Fibroblast of mammary gland (primary cell): ENCODE results near the gene DNAJC22.

Source experiments
- DNase-seq: peaks from one replicate; pipeline ENCODE4 v3.0.0-alpha.2; 2010; ENCODE audit warnings: low read depth
- H3K4me3 ChIP-seq: 2 replicates; pipeline ENCODE4 v1.5.1; 2011; ENCODE audit warnings: low read depth, mild to moderate bottlenecking, low read length, moderate library complexity; ENCODE audit not compliant: control insufficient read depth
- CTCF ChIP-seq: conservative IDR thresholded peaks from 2 replicates; pipeline ENCODE4 v1.5.1; 2011; ENCODE audit warnings: low read depth, low read length, inconsistent platforms; ENCODE audit not compliant: control insufficient read depth, insufficient read depth

The DNAJC22 gene

GRCh38 chr12:49355913-49356312 lies 9.2 kb downstream of the DNAJC22 start:
- no peak for TF ChIP-seq CTCF
- H3K4me3 ChIP-seq: no peak overlapping the region
- no peak for DNase-seq

GRCh38 chr12:49357103-49357678 lies 10.5 kb downstream of the DNAJC22 start:
- TF ChIP-seq CTCF: peak; percentile 48
- peak; percentile 80 for DNase-seq
- H3K4me3 ChIP-seq: no peak overlapping the region

GRCh38 chr12:49358483-49359141 lies 11.9 kb downstream of the DNAJC22 start:
- peak; percentile 76 for DNase-seq
- no peak overlapping the region for H3K4me3 ChIP-seq
- TF ChIP-seq CTCF: peak; percentile 91

- DNase-seq: peak; percentile 43
- H3K4me3 ChIP-seq: no peak overlapping the region
- no peak for TF ChIP-seq CTCF
Observed at GRCh38 chr12:49359671-49360070, 13.0 kb downstream of the DNAJC22 start.

GRCh38 chr12:49362077-49362476 lies 15.4 kb downstream of the DNAJC22 start:
- no peak for TF ChIP-seq CTCF
- no peak overlapping the region for H3K4me3 ChIP-seq
- DNase-seq: no peak

- peak; percentile 95 for DNase-seq
- no peak overlapping the region for H3K4me3 ChIP-seq
- TF ChIP-seq CTCF: no peak
Observed at GRCh38 chr12:49364989-49365388, 18.3 kb downstream of the DNAJC22 start.
